Endothelial cell of umbilical vein (primary cell): ENCODE data around the gene ELK3. TPM values are rescaled to one million over a fixed set of nuclear protein-coding genes. Genes with fewer than 3 reads are reported as not detected.

Experiments used
- BruUV-seq: library from RNA; stranded (reverse); fragments of 400-500 nt; replicated peaks from 2 replicates; lab custom pipeline; 2021; lab: Mats Ljungman, UMichigan
- CTCF ChIA-PET: fragments of 300-600, 350-600 bp; sonication (Branson Sonifier 250); formaldehyde crosslinking; loops from one replicate; lab custom pipeline; 2021; ENCODE audit warnings: antibody characterized with exemption, inconsistent platforms; lab: Charles Lee
- POLR2A ChIA-PET: fragments of 300-600, 350-600 bp; sonication (Branson Sonifier 250); formaldehyde crosslinking; loops from one replicate; lab custom pipeline; 2021; ENCODE audit warnings: antibody characterized with exemption, inconsistent platforms; lab: Charles Lee
- DNase-seq: peaks from one replicate; pipeline ENCODE4 v3.0.0-alpha.2; 2011; ENCODE audit warnings: low read depth, low spot score
- FAIRE-seq: peaks from 2 replicates; lab custom pipeline; 2011; peaks lifted over from hg19 to GRCh38; lab: Jason Lieb, UNC
- H2AFZ ChIP-seq: 2 replicates; pipeline ENCODE4 v1.6.0; 2012; ENCODE audit warnings: low read depth, low read length, control low read depth, inconsistent platforms
- H3K27ac ChIP-seq: 2 replicates; pipeline ENCODE4 v1.5.1; 2011; ENCODE audit warnings: low read depth, mild to moderate bottlenecking, control low read depth, low read length, moderate library complexity; ENCODE audit not compliant: insufficient read depth
- H3K27me3 ChIP-seq, 2 experiments: 2 replicates each; pipeline versions ENCODE4 v1.6.0 to v1.6.1; 2011; ENCODE audit warnings: low read length in 2 of 2, mixed read lengths in 1 of 2; ENCODE audit not compliant: control insufficient read depth in 2 of 2, insufficient read depth in 2 of 2
- H3K36me3 ChIP-seq, 2 experiments: 2 replicates in 1 of 2; 3 replicates in 1 of 2; pipeline ENCODE4 v1.5.1; 2011; ENCODE audit warnings: low read length in 2 of 2, mild to moderate bottlenecking in 1 of 2, moderate library complexity in 1 of 2; ENCODE audit not compliant: control insufficient read depth in 2 of 2, insufficient read depth in 2 of 2; ENCODE audit errors: extremely low read depth in 1 of 2
- H3K4me1 ChIP-seq: 3 replicates; pipeline ENCODE4 v1.5.1; 2011; ENCODE audit warnings: mild to moderate bottlenecking, low read length; ENCODE audit not compliant: control insufficient read depth, insufficient read depth; ENCODE audit errors: extremely low read depth
- H3K4me2 ChIP-seq: 2 replicates; pipeline ENCODE4 v1.6.1; 2011; ENCODE audit warnings: low read length, control low read depth, mixed read lengths; ENCODE audit not compliant: insufficient read depth
- H3K4me3 ChIP-seq, 3 experiments: fragments of 200-600 bp in 1 of 3; sonication (generic), shearing (Covaris generic) in 1 of 3; replicated peaks in 1 of 3; 2 replicates each; pipeline ENCODE4 v1.5.1; 2011 to 2016; ENCODE audit warnings: control low read depth in 3 of 3, low read length in 3 of 3, mild to moderate bottlenecking in 2 of 3, inconsistent platforms in 1 of 3, low read depth in 1 of 3, moderate library complexity in 1 of 3; ENCODE audit not compliant: insufficient read depth in 1 of 3
- H3K79me2 ChIP-seq: 2 replicates; pipeline ENCODE4 v1.6.0; 2012; ENCODE audit warnings: low read length, inconsistent platforms; ENCODE audit not compliant: control insufficient read depth, insufficient read depth
- H3K9ac ChIP-seq: replicated peaks from 2 replicates; pipeline ENCODE3; 2011; ENCODE audit warnings: low read length, control low read depth; ENCODE audit not compliant: insufficient read depth; ENCODE audit errors: extremely low read depth
- H3K9me1 ChIP-seq: replicated peaks from 3 replicates; pipeline ENCODE4 v1.6.0; 2011; ENCODE audit warnings: mild to moderate bottlenecking, low read length; ENCODE audit not compliant: control insufficient read depth, insufficient read depth; ENCODE audit errors: extremely low read depth
- H3K9me3 ChIP-seq: replicated peaks from 2 replicates; pipeline ENCODE4 v1.5.1; 2012; ENCODE audit warnings: low read length, inconsistent platforms; ENCODE audit not compliant: control insufficient read depth, insufficient read depth
- H4K20me1 ChIP-seq: replicated peaks from 2 replicates; pipeline ENCODE3; 2011; ENCODE audit warnings: mild to moderate bottlenecking, low read length; ENCODE audit not compliant: control insufficient read depth, insufficient read depth; ENCODE audit errors: extremely low read depth
- CTCF ChIP-seq, 2 donors: IDR thresholded peaks; 1 replicate in 1 of 2; 2 replicates in 1 of 2; pipeline ENCODE4 v1.5.1; 2011; ENCODE audit warnings: low read length in 2 of 2, mild to moderate bottlenecking in 2 of 2, moderate library complexity in 2 of 2, control low read depth in 1 of 2, inconsistent platforms in 1 of 2, low read depth in 1 of 2; ENCODE audit not compliant: insufficient read depth in 1 of 2; ENCODE audit errors: extremely low read depth in 1 of 2
- EZH2 ChIP-seq: IDR thresholded peaks from 2 replicates; pipeline ENCODE4 v1.6.1; 2012; ENCODE audit warnings: borderline replicate concordance, low read depth, mild to moderate bottlenecking, moderate library complexity, low read length, inconsistent platforms; ENCODE audit not compliant: severe bottlenecking
- FOS ChIP-seq: IDR thresholded peaks from 2 replicates; pipeline ENCODE4 v1.6.1; 2011; ENCODE audit warnings: mild to moderate bottlenecking, low read length, moderate library complexity, borderline replicate concordance; ENCODE audit not compliant: insufficient read depth
- GATA2 ChIP-seq: IDR thresholded peaks from 2 replicates; pipeline ENCODE4 v1.7.0; 2011; ENCODE audit warnings: low read depth, mild to moderate bottlenecking, moderate library complexity, mixed read lengths, low read length; ENCODE audit not compliant: insufficient read length, insufficient read depth
- JUN ChIP-seq: IDR thresholded peaks from 2 replicates; pipeline ENCODE4 v1.6.1; 2011; ENCODE audit warnings: borderline replicate concordance, low read depth; ENCODE audit not compliant: insufficient read length, insufficient read depth
- MAX ChIP-seq: IDR thresholded peaks from 2 replicates; pipeline ENCODE4 v1.6.1; 2011; ENCODE audit not compliant: insufficient read depth, insufficient read length
- MYC ChIP-seq: IDR thresholded peaks from one replicate; pipeline ENCODE4 v1.6.1; 2011; ENCODE audit warnings: mild to moderate bottlenecking, low read depth, low read length
- POLR2A ChIP-seq: IDR thresholded peaks from 2 replicates; pipeline ENCODE4 v1.6.1; 2012; ENCODE audit warnings: low read depth, mild to moderate bottlenecking, control low read depth, low read length
- POLR2AphosphoS5 ChIP-seq: IDR thresholded peaks from 2 replicates; pipeline ENCODE4 v1.6.1; 2012; ENCODE audit warnings: low read depth, mild to moderate bottlenecking, control low read depth, low read length, moderate library complexity; ENCODE audit not compliant: insufficient read depth
- dilution Hi-C: fragments of 300-500 bp; cut with MboI; formaldehyde crosslinking; loops from one replicate; pipeline ENCODE4 v1.15.0; 2019; ENCODE audit warnings: low sequenced_read_pairs; ENCODE audit not compliant: extremely low pct_ligation_motif_present
- intact Hi-C: fragments of 100-400 bp; cut with micrococcal nuclease; formaldehyde crosslinking; loops from one replicate; pipeline ENCODE4 v1.10.0; 2022
- polyA plus RNA-seq, 4 experiments: library from polyadenylated mRNA; depleted of rRNA in 3 of 4; stranded (reverse) in 3 of 4; unstranded in 1 of 4; fragments of >200 nt; gene quantifications; 2 replicates each; pipeline versions ENCODE4 v1.2.1 to v1.2.3, GENCODE V29; 2011 to 2012; ENCODE audit warnings: missing spikeins in 1 of 4
- total RNA-seq: library from RNA; stranded (reverse); gene quantifications from 2 replicates; pipeline ENCODE4 v1.2.3, GENCODE V29; 2021

Gene ELK3
- total and polyA plus RNA-seq, 2 donors (not counting 3 experiments of a cell fraction or from before 2014, with no cell fraction given) = 64.8 to 132 TPM

- BruUV-seq = TSS peak; percentile 98
- Histone ChIP-seq H3K9me1 (no peaks in the 10 kb centered on the region), H4K20me1 (no peaks in the 10 kb centered on the region), H3K79me2 (peaks cover 84% of the 10 kb centered on the region), H2AFZ (no peak overlapping the region), H3K9ac (peak overlapping the region; percentile 64), H3K4me3 (no peak overlapping the region), H3K36me3 (peaks cover 20 to 32% of the 10 kb centered on the region in 2 experiments), H3K4me2 (peak overlapping the region; percentile 31), H3K4me1 (peaks cover 92% of the 10 kb centered on the region), H3K27me3 (no peaks in the 10 kb centered on the region), H3K9me3 (no peaks in the 10 kb centered on the region), H3K27ac (peak overlapping the region; percentile 90)
- dilution Hi-C loops = no loop called here
- intact Hi-C loops = loop anchor here (2.0 to 5.0 kb wide), 2 partner anchors 18 to 183 kb away; partner anchors contain the start of gene CDK17
- no peak for FAIRE-seq
- POLR2A ChIA-PET = interaction anchor here (0.9 to 1.7 kb wide), 3 partner anchors 33 to 111 kb away, joined by 3 to 4 read pairs (median 3); no protein-coding TSS in a partner anchor
- no peak for DNase-seq
- CTCF ChIA-PET = interaction anchor here (0.7 to 1.4 kb wide), 6 partner anchors 10 to 157 kb away, joined by 3 to 5 read pairs (median 3); no protein-coding TSS in a partner anchor
- TF ChIP-seq MYC = no peak
- TF ChIP-seq MAX = no peak
- TF ChIP-seq JUN = no peak
- no peak for TF ChIP-seq GATA2
- TF ChIP-seq EZH2 = no peak
- TF ChIP-seq FOS = no peak
- TF ChIP-seq POLR2A = no peak
- TF ChIP-seq POLR2AphosphoS5 = no peak
- TF ChIP-seq CTCF (IDR thresholded peaks at IDR 0.05; ENCODE audit: extremely low read depth in 1 of 2, insufficient read depth in 1 of 2, low read depth in 1 of 2, low read length in 2 of 2) = no peak
These were observed 25.0 kb downstream of the ELK3 start for GRCh38 chr12:96218989-96219678.
